Hepatocyte (in vitro differentiated cells): ENCODE results near the gene TBC1D9. TPM values are rescaled to one million over a fixed set of nuclear protein-coding genes. Genes with fewer than 3 reads are reported as not detected.

ENCODE experiments used
- DNase-seq: peaks from one replicate; pipeline ENCODE4 v3.0.0-alpha.2; 2016; ENCODE audit warnings: low spot score
- H2AFZ ChIP-seq: fragments of 200-600 bp; sonication (generic); 2 replicates; pipeline ENCODE4 v1.6.0; 2016; ENCODE audit warnings: antibody characterized with exemption, mild to moderate bottlenecking
- H3K27ac ChIP-seq: fragments of 200-600 bp; sonication (generic); 2 replicates; pipeline ENCODE4 v1.5.1; 2016; ENCODE audit warnings: mild to moderate bottlenecking
- H3K27me3 ChIP-seq: fragments of 200-600 bp; sonication (generic); 2 replicates; pipeline ENCODE4 v1.6.1; 2016
- H3K36me3 ChIP-seq: fragments of 200-600 bp; sonication (generic); replicated peaks from 2 replicates; pipeline ENCODE4 v1.5.1; 2016; ENCODE audit warnings: low read depth; ENCODE audit not compliant: insufficient read depth
- H3K4me1 ChIP-seq: fragments of 200-600 bp; sonication (generic); 2 replicates; pipeline ENCODE4 v1.5.1; 2016; ENCODE audit warnings: mild to moderate bottlenecking, moderate library complexity; ENCODE audit not compliant: insufficient read depth
- H3K4me2 ChIP-seq: fragments of 200-600 bp; sonication (generic); 2 replicates; pipeline ENCODE4 v1.6.0; 2016
- H3K4me3 ChIP-seq: fragments of 200-600 bp; sonication (generic); 2 replicates; pipeline ENCODE4 v1.5.1; 2016; ENCODE audit warnings: mild to moderate bottlenecking
- H3K79me2 ChIP-seq: fragments of 200-600 bp; sonication (generic); 2 replicates; pipeline ENCODE4 v1.6.0; 2017; ENCODE audit warnings: mild to moderate bottlenecking
- H3K9me2 ChIP-seq: fragments of 200-600 bp; sonication (generic); replicated peaks from 2 replicates; pipeline ENCODE4 v1.6.0; 2017; ENCODE audit warnings: mild to moderate bottlenecking; ENCODE audit not compliant: insufficient read depth
- H3K9me3 ChIP-seq: fragments of 200-600 bp; sonication (generic); 2 replicates; pipeline ENCODE4 v1.5.1; 2016; ENCODE audit warnings: low read depth, mild to moderate bottlenecking
- H4K20me1 ChIP-seq: fragments of 200-600 bp; sonication (generic); 2 replicates; pipeline ENCODE4 v1.6.0; 2016; ENCODE audit warnings: mild to moderate bottlenecking; ENCODE audit not compliant: insufficient read depth, poor library complexity, severe bottlenecking
- EZH2 ChIP-seq: fragments of 200-600 bp; sonication (generic); IDR thresholded peaks from 2 replicates; pipeline ENCODE4 v1.6.1; 2016; ENCODE audit warnings: antibody characterized with exemption, mild to moderate bottlenecking, borderline replicate concordance
- EZH2phosphoT487 ChIP-seq: fragments of 200-600 bp; sonication (generic); IDR thresholded peaks from one replicate; pipeline ENCODE4 v1.6.1; 2018; ENCODE audit warnings: antibody characterized with exemption, mild to moderate bottlenecking, low read depth, moderate library complexity; ENCODE audit not compliant: unreplicated experiment, severe bottlenecking
- WGBS: methylation state at CpG from one replicate; pipeline ENCODE4 v1.1.6; 2016; ENCODE audit warnings: low lambda C conversion rate; ENCODE audit errors: missing lambda C conversion rate; 5-methylcytosine and 5-hydroxymethylcytosine counted together
- polyA plus RNA-seq: library from polyadenylated mRNA; unstranded; fragments of >200 nt; fragmentation: Nextera tagmentation; extraction: Ambion mirVana; gene quantifications from 2 replicates; pipeline ENCODE4 v1.2.1, GENCODE V29; 2016
- total RNA-seq: library from RNA; depleted of rRNA; stranded (reverse); fragments of >200 nt; gene quantifications from 2 replicates; pipeline ENCODE4 v1.2.3, GENCODE V29; 2014
- TF ChIP-seq, protein P1 (sequence below): fragments of 200-600 bp; sonication (generic); IDR thresholded peaks from 2 replicates; pipeline ENCODE4 v1.5.1; 2016; ENCODE audit warnings: antibody characterized with exemption, mild to moderate bottlenecking; ENCODE audit not compliant: poor library complexity

Gene TBC1D9
- total and polyA plus RNA-seq, 2 experiments from 2014 or later = 10.5 to 35.6 TPM

DNA sequence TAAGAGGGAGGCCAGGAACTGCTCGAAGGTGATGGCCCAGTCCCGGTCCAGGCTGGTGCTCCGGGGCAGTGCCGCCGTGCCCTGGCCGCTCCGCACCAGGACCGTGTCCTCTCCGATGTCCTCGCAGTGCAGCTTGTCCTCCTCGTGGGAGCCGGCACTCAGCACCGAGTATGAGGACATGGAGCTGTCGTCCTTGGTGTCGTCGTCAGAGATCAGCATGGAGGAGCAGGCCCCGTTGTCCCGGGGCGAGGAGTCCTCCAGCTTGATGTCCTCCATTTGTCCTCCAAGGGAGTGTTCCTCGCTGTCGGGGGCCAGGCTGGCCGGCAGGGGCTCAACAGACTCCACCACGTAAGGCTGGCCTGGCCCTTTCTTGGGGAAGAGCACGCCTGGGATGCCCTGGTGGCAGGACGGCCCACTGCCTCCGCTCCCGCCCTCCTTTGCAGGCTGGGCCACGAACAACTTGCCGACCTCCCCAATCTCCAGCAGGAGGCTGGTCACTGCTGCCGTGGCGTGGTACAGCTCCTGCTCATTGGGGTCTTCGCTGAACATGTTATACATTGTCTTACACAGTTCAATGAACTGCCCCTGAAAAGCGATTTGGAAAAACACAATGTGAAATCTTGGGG is 133.7 kb downstream of the TBC1D9 start:
- H3K27me3 ChIP-seq = no peaks in the 10 kb centered on the region
- H3K27ac ChIP-seq = no peak overlapping the region
- H3K79me2 ChIP-seq = no peaks in the 10 kb centered on the region
- no peak overlapping the region for H3K4me3 ChIP-seq
- WGBS = 95% methylated on average over 33 of the region's 33 CpGs
- DNase-seq = no peak
- no peaks in the 10 kb centered on the region for H4K20me1 ChIP-seq
- H3K9me2 ChIP-seq = no peaks in the 10 kb centered on the region
- H3K9me3 ChIP-seq = no peaks in the 10 kb centered on the region
- TF ChIP-seq, protein P1, sequence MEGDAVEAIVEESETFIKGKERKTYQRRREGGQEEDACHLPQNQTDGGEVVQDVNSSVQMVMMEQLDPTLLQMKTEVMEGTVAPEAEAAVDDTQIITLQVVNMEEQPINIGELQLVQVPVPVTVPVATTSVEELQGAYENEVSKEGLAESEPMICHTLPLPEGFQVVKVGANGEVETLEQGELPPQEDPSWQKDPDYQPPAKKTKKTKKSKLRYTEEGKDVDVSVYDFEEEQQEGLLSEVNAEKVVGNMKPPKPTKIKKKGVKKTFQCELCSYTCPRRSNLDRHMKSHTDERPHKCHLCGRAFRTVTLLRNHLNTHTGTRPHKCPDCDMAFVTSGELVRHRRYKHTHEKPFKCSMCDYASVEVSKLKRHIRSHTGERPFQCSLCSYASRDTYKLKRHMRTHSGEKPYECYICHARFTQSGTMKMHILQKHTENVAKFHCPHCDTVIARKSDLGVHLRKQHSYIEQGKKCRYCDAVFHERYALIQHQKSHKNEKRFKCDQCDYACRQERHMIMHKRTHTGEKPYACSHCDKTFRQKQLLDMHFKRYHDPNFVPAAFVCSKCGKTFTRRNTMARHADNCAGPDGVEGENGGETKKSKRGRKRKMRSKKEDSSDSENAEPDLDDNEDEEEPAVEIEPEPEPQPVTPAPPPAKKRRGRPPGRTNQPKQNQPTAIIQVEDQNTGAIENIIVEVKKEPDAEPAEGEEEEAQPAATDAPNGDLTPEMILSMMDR = no peak
- no peak for TF ChIP-seq EZH2
- no peaks in the 10 kb centered on the region for H3K4me1 ChIP-seq
- peaks cover 4% of the 10 kb centered on the region for H3K36me3 ChIP-seq
- H2AFZ ChIP-seq = no peak overlapping the region
- H3K4me2 ChIP-seq = no peak overlapping the region

DNA sequence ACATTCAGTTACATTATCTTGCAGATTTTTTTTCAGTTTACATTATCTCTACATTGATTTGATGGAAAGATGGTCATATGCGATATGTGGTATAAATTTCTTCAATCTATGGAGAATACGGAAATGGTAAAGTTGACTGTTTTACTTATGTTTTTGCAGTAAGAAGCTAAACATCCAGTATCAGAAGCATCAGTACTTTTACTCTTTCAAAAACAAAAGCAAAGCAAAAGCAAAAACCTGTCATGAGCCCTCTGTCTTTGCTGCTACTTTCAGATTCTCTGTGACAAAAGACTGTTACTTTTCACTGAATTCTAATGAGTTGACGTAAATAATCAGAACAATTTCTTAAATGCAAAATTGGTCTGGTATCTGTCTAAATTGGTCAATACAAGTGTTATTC is 135.0 kb downstream of the TBC1D9 start:
- TF ChIP-seq, protein P1 = no peak
- TF ChIP-seq EZH2phosphoT487 (no peak), EZH2 (no peak)
- H3K79me2 ChIP-seq = no peaks in the 10 kb centered on the region
- H3K4me1 ChIP-seq = no peaks in the 10 kb centered on the region
- 92% methylated on average over 3 of the region's 3 CpGs for WGBS
- H3K9me2 ChIP-seq = no peaks in the 10 kb centered on the region
- no peaks in the 10 kb centered on the region for H3K9me3 ChIP-seq
- H3K27ac ChIP-seq = no peak overlapping the region
- H3K27me3 ChIP-seq = no peaks in the 10 kb centered on the region
- no peaks in the 10 kb centered on the region for H4K20me1 ChIP-seq
- no peak overlapping the region for H2AFZ ChIP-seq
- H3K4me2 ChIP-seq = no peak overlapping the region
- no peak for DNase-seq
- H3K4me3 ChIP-seq = no peak overlapping the region
- H3K36me3 ChIP-seq = peaks cover 4% of the 10 kb centered on the region

DNA sequence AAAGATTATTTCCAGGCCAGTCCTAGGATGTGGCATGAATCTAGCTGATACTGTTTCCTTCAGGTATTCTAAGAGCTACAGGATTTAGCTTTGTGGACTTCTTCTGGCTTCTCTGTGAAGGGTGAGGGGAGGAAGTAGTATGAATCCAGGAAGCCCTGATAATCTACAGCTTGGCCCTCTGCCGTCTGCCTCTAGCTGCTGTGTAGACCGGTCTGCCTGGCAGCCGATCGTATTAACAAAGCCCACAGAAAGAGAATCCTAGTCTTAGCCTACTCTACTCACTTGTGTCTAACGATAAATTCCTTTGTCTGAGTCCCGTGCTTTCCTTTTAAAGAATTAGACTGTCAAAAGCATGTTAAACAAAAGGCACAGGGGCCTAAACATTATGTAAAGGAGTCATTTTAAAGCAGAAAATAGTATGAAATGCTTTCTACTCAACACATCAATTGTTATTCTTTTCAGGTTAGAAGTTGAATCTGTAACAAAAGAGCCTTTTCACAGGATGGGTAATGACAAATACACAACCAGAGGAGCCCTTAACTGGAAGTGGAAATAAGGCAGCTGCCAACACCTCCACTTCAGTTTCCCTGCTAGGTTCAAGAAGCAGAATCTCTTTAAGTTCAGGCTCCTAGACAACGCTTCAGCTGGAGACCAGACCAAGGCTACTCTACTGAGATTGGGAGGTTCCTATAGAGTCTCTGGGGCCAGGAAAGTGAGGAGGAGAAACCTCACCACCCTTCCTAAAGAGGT is 138.5 kb downstream of the TBC1D9 start:
- WGBS = 56% methylated on average over 7 of the region's 7 CpGs
- H3K4me1 ChIP-seq = no peaks in the 10 kb centered on the region
- H3K27me3 ChIP-seq = no peaks in the 10 kb centered on the region
- TF ChIP-seq EZH2phosphoT487 (no peak), EZH2 (no peak)
- TF ChIP-seq, protein P1 = no peak
- H3K9me2 ChIP-seq = no peaks in the 10 kb centered on the region
- H3K9me3 ChIP-seq = no peaks in the 10 kb centered on the region
- H3K36me3 ChIP-seq = no peaks in the 10 kb centered on the region
- no peak overlapping the region for H3K4me3 ChIP-seq
- H2AFZ ChIP-seq = peak overlapping the region; percentile 38
- no peaks in the 10 kb centered on the region for H4K20me1 ChIP-seq
- H3K79me2 ChIP-seq = no peaks in the 10 kb centered on the region
- no peak overlapping the region for H3K4me2 ChIP-seq
- H3K27ac ChIP-seq = no peak overlapping the region
- DNase-seq = no peak
